NB4 (cell line): ENCODE data around the gene SMIM23.

Experiments
- DNase-seq: peaks from one replicate; pipeline ENCODE4 v3.0.0; 2010; ENCODE audit warnings: low read depth
- H3K4me3 ChIP-seq: one replicate; pipeline ENCODE4 v1.5.1; 2011; ENCODE audit warnings: mild to moderate bottlenecking, low read depth, low read length, moderate library complexity
- MYC ChIP-seq: IDR thresholded peaks from 2 replicates; pipeline ENCODE4 v1.6.1; 2011; ENCODE audit warnings: low read depth, low read length
- POLR2A ChIP-seq: IDR thresholded peaks from 2 replicates; pipeline ENCODE4 v1.6.1; 2011; ENCODE audit warnings: mild to moderate bottlenecking; ENCODE audit not compliant: insufficient read length; ENCODE audit errors: extremely low read depth
- TF ChIP-seq, protein P1 (sequence below): IDR thresholded peaks from one replicate; pipeline ENCODE4 v1.5.1; 2012; ENCODE audit warnings: low read depth, low read length
- TF ChIP-seq, protein P2 (sequence below): IDR thresholded peaks from 2 replicates; pipeline ENCODE4 v1.6.1; 2011; ENCODE audit warnings: low read depth, low read length

SMIM23 gene

DNA sequence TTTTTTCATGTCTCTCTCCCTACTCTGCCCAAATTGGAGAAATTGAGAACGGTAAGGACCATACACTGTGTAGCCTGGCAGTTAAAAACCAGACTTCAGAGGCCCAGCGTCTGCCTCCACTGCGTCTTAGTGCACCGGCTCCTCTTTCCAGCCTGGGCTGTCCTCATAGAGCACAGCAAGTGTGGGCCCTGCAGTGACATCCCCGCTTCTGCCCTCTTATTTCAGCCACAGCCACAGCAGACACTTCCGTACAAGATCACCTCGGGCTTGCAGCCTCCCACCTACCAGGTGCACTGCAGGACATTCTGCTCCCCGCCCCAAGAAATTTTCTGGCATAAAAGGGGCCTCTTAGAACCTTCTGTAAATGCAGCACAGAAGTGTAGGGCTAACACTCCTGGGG lies 21.4 kb upstream of the SMIM23 start:
- TF ChIP-seq MYC: no peak
- TF ChIP-seq, protein P1, sequence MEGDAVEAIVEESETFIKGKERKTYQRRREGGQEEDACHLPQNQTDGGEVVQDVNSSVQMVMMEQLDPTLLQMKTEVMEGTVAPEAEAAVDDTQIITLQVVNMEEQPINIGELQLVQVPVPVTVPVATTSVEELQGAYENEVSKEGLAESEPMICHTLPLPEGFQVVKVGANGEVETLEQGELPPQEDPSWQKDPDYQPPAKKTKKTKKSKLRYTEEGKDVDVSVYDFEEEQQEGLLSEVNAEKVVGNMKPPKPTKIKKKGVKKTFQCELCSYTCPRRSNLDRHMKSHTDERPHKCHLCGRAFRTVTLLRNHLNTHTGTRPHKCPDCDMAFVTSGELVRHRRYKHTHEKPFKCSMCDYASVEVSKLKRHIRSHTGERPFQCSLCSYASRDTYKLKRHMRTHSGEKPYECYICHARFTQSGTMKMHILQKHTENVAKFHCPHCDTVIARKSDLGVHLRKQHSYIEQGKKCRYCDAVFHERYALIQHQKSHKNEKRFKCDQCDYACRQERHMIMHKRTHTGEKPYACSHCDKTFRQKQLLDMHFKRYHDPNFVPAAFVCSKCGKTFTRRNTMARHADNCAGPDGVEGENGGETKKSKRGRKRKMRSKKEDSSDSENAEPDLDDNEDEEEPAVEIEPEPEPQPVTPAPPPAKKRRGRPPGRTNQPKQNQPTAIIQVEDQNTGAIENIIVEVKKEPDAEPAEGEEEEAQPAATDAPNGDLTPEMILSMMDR: no peak
- TF ChIP-seq, protein P2, sequence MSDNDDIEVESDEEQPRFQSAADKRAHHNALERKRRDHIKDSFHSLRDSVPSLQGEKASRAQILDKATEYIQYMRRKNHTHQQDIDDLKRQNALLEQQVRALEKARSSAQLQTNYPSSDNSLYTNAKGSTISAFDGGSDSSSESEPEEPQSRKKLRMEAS: no peak
- no peak for TF ChIP-seq POLR2A
- no peak overlapping the region for H3K4me3 ChIP-seq
- no peak for DNase-seq

DNA sequence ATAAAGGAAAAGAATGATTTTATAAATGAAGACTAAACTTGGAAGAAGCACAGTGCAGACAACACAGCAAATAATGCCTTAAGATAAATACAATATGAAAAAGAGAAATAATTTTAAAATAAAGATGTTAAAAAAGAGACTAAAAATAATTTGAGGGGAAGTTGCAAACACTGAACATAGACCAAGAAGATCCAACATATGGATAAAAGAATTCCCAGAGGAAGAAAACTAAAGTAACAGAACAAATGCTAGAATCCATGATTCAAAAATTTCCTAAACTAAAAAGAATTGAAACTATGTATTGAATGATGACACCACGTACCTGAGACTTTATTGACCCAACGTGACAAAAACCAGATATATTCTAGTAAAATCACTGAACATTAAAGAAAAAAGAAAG lies 18.7 kb upstream of the SMIM23 start:
- DNase-seq: no peak
- TF ChIP-seq, protein P1: no peak
- TF ChIP-seq POLR2A: no peak
- TF ChIP-seq, protein P2: no peak
- TF ChIP-seq MYC: no peak
- no peak overlapping the region for H3K4me3 ChIP-seq

DNA sequence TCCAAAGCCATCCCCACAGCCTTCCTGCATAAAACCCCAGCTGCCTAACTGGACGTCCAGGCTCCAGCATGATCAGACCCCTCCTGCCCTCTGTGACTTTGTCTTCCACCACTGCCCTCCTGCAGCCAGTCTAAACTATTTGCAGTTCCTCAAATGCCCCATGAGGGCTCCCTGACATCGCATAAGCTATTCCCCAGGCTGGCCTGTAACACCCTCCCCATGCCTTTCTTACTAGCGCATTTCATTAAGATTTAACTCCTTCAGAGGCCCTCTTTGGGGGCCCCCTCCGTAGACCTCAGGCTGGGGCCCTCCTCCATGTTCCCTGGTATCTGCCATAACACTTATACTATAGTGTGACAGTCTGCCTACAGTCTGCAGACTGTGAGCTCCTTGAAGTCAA lies 15.5 kb upstream of the SMIM23 start:
- TF ChIP-seq, protein P2: no peak; the same call in 1 of the 2 replicates
- TF ChIP-seq POLR2A: no peak
- TF ChIP-seq, protein P1: peak; percentile 7
- DNase-seq: peak; percentile 57
- no peak overlapping the region for H3K4me3 ChIP-seq

DNA sequence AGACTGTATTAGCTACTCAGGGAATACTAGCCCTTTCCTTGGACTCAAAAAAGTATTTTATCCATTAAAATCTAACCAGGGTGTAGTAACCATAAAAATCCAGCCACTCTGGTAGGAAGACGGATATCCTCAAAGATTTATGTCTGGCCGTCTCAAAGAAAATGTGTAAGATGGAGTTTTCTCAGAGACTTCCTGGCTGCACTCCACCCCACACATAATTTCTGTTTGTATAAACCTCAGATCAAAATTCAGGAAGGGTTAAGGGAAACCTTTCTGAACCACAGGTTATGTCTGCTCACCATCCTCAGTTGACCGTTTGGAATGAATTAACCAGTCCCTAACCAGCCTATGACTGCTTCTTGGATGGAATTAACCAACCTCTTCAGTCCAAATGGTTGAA lies 13.8 kb upstream of the SMIM23 start:
- TF ChIP-seq POLR2A (no peak), MYC (no peak)
- TF ChIP-seq, protein P1: no peak
- TF ChIP-seq, protein P2: no peak
- no peak overlapping the region for H3K4me3 ChIP-seq

DNA sequence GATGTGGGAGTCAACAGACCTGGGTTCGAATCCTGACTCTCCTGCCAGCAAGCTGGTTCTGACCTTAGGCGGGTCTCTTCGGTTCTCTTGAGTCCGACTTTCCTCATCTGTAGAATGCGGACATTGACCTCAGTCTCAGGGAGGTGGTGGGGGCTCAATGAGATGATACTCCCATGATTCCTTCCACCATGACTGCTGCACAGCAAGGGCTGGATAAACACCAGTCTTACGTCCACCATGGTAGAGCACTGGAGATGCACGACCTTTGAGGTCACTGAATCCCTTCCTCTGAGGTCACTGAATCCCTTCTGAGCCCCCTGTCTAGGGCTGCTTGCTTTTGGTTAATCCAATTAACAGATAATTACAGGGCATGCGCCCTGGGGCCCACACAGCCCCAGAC lies 12.5 kb upstream of the SMIM23 start:
- TF ChIP-seq POLR2A (no peak), MYC (no peak)
- TF ChIP-seq, protein P2: no peak
- TF ChIP-seq, protein P1: no peak
- no peak for DNase-seq
- H3K4me3 ChIP-seq: no peak overlapping the region

More for the DNA sequence above, 13.8 kb upstream of the SMIM23 start:
- no peak for DNase-seq

DNA sequence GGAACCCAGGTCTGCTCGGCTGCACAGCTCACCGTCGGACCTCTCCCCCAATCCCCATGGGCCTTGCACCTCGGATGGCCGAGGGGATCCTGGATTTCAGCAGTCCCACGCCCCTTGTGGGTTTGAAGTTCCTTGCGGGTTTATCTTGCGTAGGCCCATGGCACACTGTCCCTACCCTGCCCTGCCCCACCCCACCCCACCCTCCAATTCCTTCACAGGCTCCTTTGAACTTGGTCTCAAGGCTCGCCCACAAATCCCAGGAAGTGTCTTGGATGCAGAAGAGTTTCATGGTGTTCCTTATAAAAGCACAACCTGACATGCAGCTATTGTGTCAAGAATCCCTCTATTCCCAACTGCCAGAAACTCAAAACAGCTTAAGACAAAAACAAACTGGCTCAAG lies 11.2 kb upstream of the SMIM23 start:
- no peak for TF ChIP-seq MYC
- peak; percentile 18 for DNase-seq
- no peak overlapping the region for H3K4me3 ChIP-seq
